ENCODE results near the gene ERAP2.

The ERAP2 gene

GRCh38 chr5:96933764-96934707 lies 57.7 kb downstream of the ERAP2 start:
- peak; percentile 21 for DNase-seq

DNA sequence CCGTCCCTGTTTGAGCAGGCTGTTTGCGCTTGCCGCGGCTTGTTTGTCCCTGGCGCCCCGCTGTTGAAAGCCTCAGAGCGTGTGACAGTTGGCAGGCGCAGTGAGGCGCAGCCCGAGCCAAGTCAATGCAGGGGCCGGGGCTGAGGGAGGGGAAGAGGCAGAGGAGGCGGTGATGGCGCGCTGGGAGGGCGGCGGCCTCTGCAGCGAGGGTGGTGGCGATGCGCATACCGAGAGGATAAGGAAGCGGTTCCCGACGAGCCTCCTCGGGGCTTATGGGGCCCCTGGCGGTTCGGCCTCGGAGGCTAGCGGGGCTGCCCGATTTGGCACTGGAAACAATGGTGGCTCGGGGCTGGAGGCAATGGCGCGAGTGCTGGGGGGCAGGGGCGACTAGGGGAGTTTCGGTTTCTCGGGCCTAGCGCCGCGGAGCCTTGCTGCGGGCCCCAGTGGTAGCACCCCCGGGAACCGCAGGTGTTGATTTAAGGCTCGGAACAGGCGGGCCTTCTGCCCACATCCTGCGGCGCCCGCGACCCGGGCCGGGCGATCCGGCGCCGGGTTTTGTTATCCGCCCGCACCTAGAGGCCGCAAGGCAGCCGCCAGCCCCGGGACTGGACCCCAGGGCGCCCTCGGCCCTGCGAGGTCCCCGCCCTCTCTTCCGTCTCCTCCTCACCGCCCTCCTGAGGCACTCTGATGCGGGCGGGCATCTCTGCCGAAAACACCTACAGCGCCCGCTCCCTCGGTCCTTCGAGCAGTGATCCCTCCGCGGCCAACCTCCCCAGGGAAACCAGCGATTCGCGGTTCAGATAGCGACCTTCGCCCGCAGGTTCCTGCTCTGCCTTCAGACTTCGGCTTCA lies 58.6 kb downstream of the ERAP2 start:
- peak; percentile 95 for DNase-seq

GRCh38 chr5:96935559-96936430 lies 59.5 kb downstream of the ERAP2 start, which contains the start of gene LNPEP:
Gene LNPEP (plus strand): TSS chr5:96936080. CDS start chr5:96936156, 76 bp downstream.
- DNase-seq = peak; percentile 95

DNA sequence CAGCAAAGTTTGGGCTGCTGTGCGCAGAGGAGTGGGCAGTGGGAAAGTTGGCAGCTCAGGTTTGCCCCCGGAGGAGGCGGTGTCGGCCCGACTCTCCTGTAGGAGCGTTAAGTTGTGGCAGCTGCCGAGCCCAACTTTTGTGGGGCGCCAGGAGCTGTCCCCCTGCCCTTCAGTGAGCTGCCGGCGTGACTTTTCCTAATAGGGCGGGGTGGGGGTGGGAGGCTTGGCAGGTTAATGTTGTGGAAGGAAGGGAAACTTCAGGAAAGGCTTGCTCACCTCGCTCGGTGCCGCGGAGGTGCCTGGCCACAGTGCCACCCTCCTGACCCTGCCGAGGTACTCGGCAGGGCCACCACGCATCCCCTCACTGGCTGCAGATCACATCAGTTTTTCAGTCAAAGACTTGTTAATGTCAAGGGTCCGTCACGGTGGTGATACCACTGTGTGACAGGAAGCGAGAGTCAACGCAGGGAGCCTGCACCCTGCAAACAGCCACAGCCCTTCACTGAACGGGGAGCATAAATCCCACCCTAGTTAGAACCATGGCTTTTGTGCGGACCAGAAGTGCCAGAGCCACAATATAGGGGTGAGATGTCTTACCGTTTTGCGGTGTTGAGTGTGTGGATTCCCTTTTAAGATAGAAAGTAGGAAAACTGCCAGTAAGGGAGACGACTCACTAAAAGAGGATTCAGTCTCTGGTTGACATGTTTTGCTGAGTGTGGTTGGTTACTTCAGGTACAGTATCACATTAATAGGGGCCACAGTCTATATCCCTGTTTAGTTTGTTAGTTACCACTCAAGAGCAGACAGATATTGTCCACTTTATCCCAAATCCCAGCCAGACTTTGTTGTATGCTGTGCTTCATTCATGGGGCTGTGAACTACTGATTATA lies 60.4 kb downstream of the ERAP2 start:
- DNase-seq = peak; percentile 61

DNA sequence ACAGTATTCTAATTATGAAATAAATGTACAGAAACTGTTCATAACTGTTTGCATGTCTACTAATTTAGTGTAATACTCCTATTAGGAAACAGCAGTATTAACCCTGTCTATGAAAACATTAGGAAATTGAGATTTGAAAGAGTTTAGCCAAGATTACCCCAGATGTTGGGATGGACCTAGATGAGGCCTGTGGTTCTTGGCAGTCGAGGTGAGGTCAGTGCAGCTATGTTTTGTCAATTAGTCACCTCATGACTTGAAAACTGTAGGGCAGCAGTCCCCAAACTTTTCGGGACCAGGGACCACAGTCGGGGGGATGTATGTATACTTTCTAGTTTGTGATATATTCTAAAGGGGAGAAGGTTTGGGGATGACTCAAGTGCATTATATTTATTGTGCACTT lies 64.3 kb downstream of the ERAP2 start:
- DNase-seq = no peak

GRCh38 chr5:96941140-96941539 lies 64.8 kb downstream of the ERAP2 start:
- DNase-seq = no peak

- peak; percentile 26 for DNase-seq
These were observed 65.8 kb downstream of the ERAP2 start for GRCh38 chr5:96942078-96942477.

DNA sequence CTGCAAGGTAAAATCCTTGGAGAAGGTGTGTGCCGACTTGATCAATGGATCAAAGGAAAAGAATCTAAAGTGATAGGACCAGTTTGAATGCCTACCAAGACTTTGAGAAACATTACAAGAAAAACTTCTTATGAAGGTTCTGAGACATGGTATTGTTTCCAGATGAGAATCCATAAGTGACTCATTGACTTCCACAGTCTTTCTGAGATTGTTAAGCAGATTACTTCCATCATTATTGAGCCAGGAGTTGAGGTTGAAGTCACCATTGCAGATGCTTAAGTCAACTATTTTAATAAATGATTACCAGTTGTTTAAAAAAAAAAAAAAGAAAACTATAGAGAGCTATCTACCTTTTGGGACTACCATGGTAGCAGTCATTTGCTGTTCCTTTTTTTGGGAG lies 66.6 kb downstream of the ERAP2 start:
- DNase-seq = no peak

GRCh38 chr5:96943799-96944198 lies 67.5 kb downstream of the ERAP2 start:
- DNase-seq = no peak

GRCh38 chr5:96945144-96945897 lies 69.0 kb downstream of the ERAP2 start:
- no peak for DNase-seq

- DNase-seq = no peak
These were observed 70.1 kb downstream of the ERAP2 start for GRCh38 chr5:96946381-96946780.

- no peak for DNase-seq
These were observed 75.9 kb downstream of the ERAP2 start for GRCh38 chr5:96952118-96952750.

- no peak for DNase-seq
These were observed 76.9 kb downstream of the ERAP2 start for GRCh38 chr5:96952974-96953730.

DNA sequence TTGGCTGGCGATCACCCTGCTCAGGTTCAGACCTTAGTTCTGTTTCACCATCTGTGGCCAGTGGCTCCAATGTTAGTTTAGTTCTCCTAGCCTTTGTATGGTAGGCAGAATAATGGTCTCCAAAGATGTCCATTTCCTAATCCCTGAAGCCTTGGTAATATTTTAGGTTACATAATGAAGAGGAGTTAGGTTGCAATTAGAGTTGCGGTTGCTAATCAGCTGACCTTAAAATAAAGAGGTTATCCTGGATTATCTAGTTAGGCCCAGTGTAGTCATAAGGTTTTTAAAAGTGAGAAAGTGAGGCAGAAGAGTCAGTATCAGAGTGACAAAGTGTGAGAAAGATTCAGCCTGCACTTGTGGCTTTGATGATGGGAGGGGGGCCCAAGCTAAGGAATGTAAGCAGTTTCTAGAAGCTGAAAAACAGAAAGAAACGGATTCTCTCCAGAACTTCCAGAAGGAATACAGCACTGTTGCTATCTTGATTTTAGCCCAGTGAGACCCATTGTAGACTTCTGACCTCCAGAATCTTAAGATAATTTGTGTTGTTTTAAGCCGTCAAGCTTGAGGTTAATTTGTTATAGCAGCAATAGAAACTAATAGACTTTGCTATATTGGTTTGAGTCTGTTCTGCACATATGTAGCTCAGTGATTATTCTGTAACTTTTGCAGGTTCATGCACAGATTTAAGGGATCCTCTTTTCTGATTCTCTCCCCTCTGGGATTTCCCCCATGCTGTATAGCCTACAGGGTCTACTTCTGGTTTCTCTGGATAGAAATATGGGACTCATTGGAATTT lies 81.2 kb downstream of the ERAP2 start:
- peak; percentile 19 for DNase-seq

- DNase-seq = no peak
These were observed 82.7 kb downstream of the ERAP2 start for GRCh38 chr5:96958977-96959376.

DNA sequence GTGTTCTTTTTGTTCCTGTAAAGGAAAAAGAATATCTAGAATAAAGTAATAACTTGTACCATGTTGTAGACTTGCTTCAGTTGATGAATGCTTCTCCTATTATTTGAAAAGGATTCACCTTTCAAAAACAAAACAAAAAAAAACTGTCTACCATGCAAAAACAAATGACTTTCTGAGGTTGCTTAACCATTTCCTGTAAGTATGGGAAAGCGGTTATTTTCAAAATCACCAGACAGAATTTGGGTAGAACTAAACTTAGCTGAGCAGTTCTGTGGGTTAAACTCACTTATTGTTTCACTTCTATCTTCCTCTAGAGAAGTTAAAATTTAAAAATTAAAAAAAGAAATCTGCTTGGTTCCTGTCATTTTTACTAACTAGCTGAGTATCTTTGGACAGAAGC lies 84.8 kb downstream of the ERAP2 start:
- no peak for DNase-seq

DNA sequence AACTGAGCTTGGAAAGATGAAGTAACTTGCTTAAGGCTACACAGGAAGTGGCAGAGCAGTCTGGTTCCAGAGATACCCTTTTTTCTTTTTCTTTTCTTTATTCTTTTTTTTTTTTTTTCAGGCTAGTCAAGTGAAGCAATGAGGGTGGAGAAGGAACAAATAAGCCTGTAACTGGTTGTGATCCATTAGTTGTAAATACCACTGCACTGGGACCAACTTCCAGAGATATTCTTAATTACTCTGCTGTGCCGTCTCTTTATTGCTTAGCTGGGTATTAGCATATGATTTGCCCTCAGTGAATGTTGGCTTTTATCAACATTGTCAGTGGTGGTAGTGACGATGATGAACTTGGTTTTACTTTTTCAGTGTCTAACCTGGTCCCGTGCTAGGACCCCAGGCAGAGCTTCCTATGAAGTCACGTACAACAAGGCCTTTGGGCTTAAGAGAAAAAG lies 86.3 kb downstream of the ERAP2 start:
- DNase-seq = peak; percentile 27

- DNase-seq = peak; percentile 33
These were observed 87.0 kb downstream of the ERAP2 start for GRCh38 chr5:96963267-96963666.
